Muscle layer of duodenum (tissue), 2 donors: ENCODE measurements around the gene ENDOD1.

Source experiments
- H3K27ac ChIP-seq: one replicate; pipeline ENCODE4 v1.7.0; 2013; ENCODE audit warnings: mild to moderate bottlenecking, low read length
- H3K27me3 ChIP-seq: one replicate; pipeline ENCODE4 v1.7.0; 2013; ENCODE audit warnings: low read depth, mild to moderate bottlenecking, control low read depth, low read length
- H3K36me3 ChIP-seq, 2 donors: one replicate each; pipeline ENCODE4 v1.7.0; 2013; ENCODE audit warnings: low read length in 2 of 2, control low read depth in 1 of 2, mild to moderate bottlenecking in 1 of 2; ENCODE audit not compliant: insufficient read depth in 2 of 2, control insufficient read depth in 1 of 2
- H3K4me1 ChIP-seq, 2 donors: one replicate each; pipeline ENCODE4 v1.7.0; 2013; ENCODE audit warnings: low read length in 2 of 2, mild to moderate bottlenecking in 2 of 2, control low read depth in 1 of 2, moderate library complexity in 1 of 2; ENCODE audit not compliant: insufficient read depth in 2 of 2, control insufficient read depth in 1 of 2
- H3K4me3 ChIP-seq, 2 donors: one replicate each; pipeline ENCODE4 v1.7.0; 2013; ENCODE audit warnings: low read length in 2 of 2, low read depth in 1 of 2, mild to moderate bottlenecking in 1 of 2
- H3K9me3 ChIP-seq, 2 donors: one replicate each; pipeline ENCODE4 v1.7.0; 2013; ENCODE audit warnings: low read length in 2 of 2, control low read depth in 1 of 2, mild to moderate bottlenecking in 1 of 2; ENCODE audit not compliant: control insufficient read depth in 1 of 2
- donor health status: healthy.

Gene ENDOD1

DNA sequence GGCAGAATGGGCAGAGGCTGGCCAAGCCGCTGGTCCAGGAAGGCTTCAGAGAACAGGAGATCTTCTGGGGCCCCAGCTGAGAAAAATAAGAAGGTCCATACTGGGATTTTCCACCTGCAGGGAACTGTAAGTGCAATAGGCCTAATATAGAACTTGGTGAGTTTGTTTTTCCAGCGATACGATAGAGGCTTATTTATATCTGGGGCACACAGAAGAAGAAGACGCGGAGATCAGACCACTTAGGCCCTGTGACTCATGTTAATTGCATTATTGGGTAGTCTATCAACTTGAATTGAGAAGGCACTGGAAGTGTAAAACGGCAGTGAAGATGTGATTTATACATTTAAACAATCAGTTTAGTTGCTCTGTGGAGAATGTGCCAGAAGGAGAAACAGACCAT, 30.6 kb upstream of the ENDOD1 start:
- H3K4me1 ChIP-seq, result no peaks in the 10 kb centered on the region
- H3K4me3 ChIP-seq, result no peak overlapping the region
- H3K27me3 ChIP-seq, result no peaks in the 10 kb centered on the region
- H3K36me3 ChIP-seq, result no peaks in the 10 kb centered on the region
- H3K9me3 ChIP-seq, result no peaks in the 10 kb centered on the region
- H3K27ac ChIP-seq, result no peak overlapping the region

DNA sequence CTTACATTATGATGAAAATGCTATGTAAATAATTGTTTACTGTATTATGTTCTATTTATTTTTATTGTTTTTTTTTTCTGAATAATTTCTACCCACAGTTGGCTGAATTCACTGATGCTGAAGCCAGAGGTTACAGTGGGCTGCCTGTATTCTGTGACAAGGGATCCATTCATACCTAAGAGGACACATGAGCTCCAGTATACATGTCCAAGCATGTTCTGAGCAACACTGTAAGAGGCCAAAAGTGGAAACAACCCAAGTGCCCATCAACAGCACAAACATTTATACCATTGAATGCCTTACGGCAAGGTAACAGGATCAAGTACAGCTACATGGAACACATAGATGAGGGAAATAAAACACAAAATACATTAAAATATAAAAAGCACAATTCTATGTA, 24.3 kb upstream of the ENDOD1 start:
- Histone ChIP-seq H3K9me3 (no peaks in the 10 kb centered on the region), H3K27ac (no peak overlapping the region), H3K4me3 (no peak overlapping the region), H3K4me1 (peaks cover 10 to 18% of the 10 kb centered on the region in 2 donors), H3K36me3 (no peaks in the 10 kb centered on the region), H3K27me3 (no peaks in the 10 kb centered on the region)

DNA sequence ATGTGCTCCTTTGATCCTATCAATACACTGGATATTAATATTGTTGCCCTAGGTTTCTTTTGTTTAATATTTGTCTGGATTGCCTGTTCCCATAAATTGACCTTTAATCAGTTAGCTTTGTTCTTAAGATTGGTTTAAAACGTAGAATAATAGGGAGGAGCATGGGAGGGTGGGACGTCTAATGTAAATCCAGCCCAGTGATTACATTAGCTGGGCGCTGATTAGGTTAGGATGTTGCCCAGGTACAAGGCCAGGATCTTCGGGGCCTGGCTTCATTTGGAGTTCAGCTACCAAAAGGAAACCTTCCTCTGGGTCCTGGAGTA, 23.0 kb upstream of the ENDOD1 start, which contains the start of gene SRSF8:
Gene SRSF8, plus strand, starts transcription at position 204 of the 323 bp plus-strand sequence. CDS start 308 bp downstream, outside the sequence.
- H3K4me1 ChIP-seq, result peaks cover 10 to 18% of the 10 kb centered on the region in 2 donors
- peak within 1 kb of the TSS; percentile 99 for H3K27ac ChIP-seq
- no peaks in the 10 kb centered on the region for H3K9me3 ChIP-seq
- no peaks in the 10 kb centered on the region for H3K27me3 ChIP-seq
- H3K36me3 ChIP-seq, result no peaks in the 10 kb centered on the region
- peak within 1 kb of the TSS; percentile 85 to 99 for H3K4me3 ChIP-seq

- Histone ChIP-seq H3K27me3 (no peaks in the 10 kb centered on the region), H3K27ac (peak overlapping the region; percentile 99)
Measured at GRCh38 chr11:95067039-95067840, 22.4 kb upstream of the ENDOD1 start.

GRCh38 chr11:95067841-95068219, 21.8 kb upstream of the ENDOD1 start:
- no peaks in the 10 kb centered on the region for H3K27me3 ChIP-seq
- peak overlapping the region; percentile 99 for H3K27ac ChIP-seq
- H3K36me3 ChIP-seq, result no peaks in the 10 kb centered on the region
- H3K9me3 ChIP-seq, result no peaks in the 10 kb centered on the region
- H3K4me3 ChIP-seq, result peak overlapping the region; percentile 85 to 99
- H3K4me1 ChIP-seq, result peaks cover 10 to 18% of the 10 kb centered on the region in 2 donors

More at GRCh38 chr11:95067039-95067840, 22.4 kb upstream of the ENDOD1 start:
- no peaks in the 10 kb centered on the region for H3K36me3 ChIP-seq
- peak overlapping the region; percentile 85 to 99 for H3K4me3 ChIP-seq
- H3K9me3 ChIP-seq, result no peaks in the 10 kb centered on the region
- H3K4me1 ChIP-seq, result peaks cover 10 to 18% of the 10 kb centered on the region in 2 donors

DNA sequence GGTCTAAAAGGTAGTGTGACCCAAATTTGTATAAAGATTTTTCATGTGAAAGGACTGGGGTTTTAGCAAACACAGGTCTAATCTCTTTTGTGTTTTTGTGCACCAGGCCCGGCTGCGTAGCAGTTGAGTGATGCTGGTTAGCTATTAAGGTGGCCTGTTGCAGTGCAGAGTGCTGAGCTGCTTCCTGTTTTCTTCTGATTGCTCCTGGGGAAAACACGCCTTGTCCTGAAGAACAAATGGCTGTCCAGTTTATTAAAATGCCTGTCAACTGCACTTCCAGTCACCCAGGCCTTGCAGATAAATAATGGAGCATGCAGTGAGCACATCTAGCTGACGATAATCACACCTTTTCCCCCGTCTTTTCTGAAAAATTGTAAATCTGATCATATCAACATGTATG, 21.1 kb upstream of the ENDOD1 start:
- Histone ChIP-seq H3K4me3 (peak overlapping the region; percentile 85 to 99), H3K4me1 (peaks cover 10 to 18% of the 10 kb centered on the region in 2 donors), H3K27ac (peak overlapping the region; percentile 99)

DNA sequence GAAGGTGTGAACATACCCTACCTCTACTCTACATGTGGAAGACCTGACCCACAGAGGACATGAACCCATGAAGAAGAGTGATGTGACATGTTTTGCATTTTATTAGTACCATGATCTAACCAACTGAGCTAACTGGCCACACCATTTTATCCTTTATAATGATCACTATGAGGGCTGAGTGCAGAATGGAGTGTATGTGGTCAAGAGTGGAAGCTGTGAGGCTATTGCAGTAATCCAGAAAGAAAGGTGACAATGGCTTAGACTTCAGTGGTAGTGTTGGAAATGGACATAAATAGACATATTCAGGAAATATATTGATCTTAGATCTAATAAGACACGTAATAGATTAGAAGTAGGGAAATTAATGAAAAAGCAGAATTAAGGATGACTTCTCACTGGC, 19.2 kb upstream of the ENDOD1 start:
- Histone ChIP-seq H3K36me3 (no peaks in the 10 kb centered on the region), H3K27me3 (no peaks in the 10 kb centered on the region), H3K4me3 (no peak overlapping the region), H3K27ac (no peak overlapping the region), H3K4me1 (peaks cover 10 to 21% of the 10 kb centered on the region in 2 donors), H3K9me3 (no peaks in the 10 kb centered on the region)

More for the DNA sequence above, 21.1 kb upstream of the ENDOD1 start:
- Histone ChIP-seq H3K9me3 (no peaks in the 10 kb centered on the region), H3K27me3 (no peaks in the 10 kb centered on the region), H3K36me3 (no peaks in the 10 kb centered on the region)

DNA sequence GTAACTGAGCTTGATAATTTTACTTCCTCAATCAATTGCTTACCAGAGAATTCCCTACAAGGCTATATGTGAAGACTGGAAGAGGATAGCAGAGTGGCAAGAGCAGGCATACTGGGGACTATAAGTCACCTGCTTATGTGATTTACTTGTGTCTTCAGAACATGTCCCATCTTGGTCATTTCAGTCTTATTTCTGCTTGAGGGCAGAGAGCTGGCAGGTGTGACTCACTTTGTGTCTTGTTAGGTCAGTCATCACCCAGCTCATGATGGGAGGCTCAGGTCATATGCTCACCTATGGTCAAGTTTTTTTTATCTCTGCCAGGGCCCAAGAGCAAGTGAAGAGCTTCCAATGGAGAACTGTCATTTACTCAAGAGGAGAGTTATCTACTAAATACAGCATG, 16.7 kb upstream of the ENDOD1 start:
- Histone ChIP-seq H3K27ac (no peak overlapping the region), H3K9me3 (no peaks in the 10 kb centered on the region), H3K4me1 (peaks cover 6 to 25% of the 10 kb centered on the region in 2 donors), H3K36me3 (no peaks in the 10 kb centered on the region), H3K27me3 (no peaks in the 10 kb centered on the region), H3K4me3 (no peak overlapping the region)

- H3K9me3 ChIP-seq, result no peaks in the 10 kb centered on the region
- H3K27me3 ChIP-seq, result no peaks in the 10 kb centered on the region
- H3K4me1 ChIP-seq, result peaks cover 0 to 10% of the 10 kb centered on the region in 2 donors
- no peaks in the 10 kb centered on the region for H3K36me3 ChIP-seq
- no peak overlapping the region for H3K27ac ChIP-seq
- peak overlapping the region in 1 of 2 donors; percentile 24 for H3K4me3 ChIP-seq
Measured at GRCh38 chr11:95074792-95075563, 14.7 kb upstream of the ENDOD1 start.

DNA sequence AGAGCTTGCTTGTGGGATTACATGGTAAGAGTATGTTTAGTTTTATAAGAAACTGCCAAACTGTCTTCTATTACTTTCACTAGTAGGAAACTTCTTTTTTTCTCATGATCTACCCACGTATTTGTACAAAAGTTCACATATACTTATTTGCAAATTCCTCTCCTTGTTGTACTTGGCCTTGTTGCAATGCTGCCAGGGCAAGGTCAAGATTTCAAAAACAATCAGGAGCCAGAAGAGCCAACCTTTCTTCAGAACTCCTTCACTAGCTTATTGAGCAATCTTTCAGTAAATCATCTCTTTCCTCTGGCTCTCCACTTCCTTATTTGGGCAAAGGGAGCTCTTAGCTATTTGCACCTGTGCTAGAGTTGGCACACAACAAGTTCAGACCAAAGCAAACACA, 13.2 kb upstream of the ENDOD1 start:
- no peaks in the 10 kb centered on the region for H3K9me3 ChIP-seq
- no peak overlapping the region for H3K4me3 ChIP-seq
- H3K4me1 ChIP-seq, result peaks cover 0 to 7% of the 10 kb centered on the region in 2 donors
- H3K27me3 ChIP-seq, result no peaks in the 10 kb centered on the region
- H3K27ac ChIP-seq, result no peak overlapping the region
- no peaks in the 10 kb centered on the region for H3K36me3 ChIP-seq

DNA sequence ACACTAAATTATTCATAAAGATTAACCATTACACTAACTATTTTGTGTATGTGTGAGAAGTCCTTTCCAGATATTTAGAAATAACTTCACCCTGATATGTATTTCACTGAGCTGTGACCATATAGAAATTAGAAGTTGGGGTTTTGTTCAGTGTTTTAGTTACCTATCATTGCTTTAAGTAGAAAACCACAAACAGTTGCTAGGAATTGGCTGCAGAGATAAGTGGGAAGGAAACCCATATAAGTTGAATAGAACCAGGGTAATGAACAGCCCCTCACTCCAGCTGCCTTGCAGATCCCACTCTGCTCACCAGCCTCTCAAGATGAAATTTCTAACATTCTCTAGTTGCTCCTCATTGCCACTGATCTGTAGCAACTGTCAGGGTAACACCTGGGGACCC, 12.7 kb upstream of the ENDOD1 start:
- Histone ChIP-seq H3K4me3 (no peak overlapping the region), H3K9me3 (no peaks in the 10 kb centered on the region), H3K27ac (no peak overlapping the region), H3K27me3 (no peaks in the 10 kb centered on the region), H3K4me1 (peaks cover 0 to 7% of the 10 kb centered on the region in 2 donors), H3K36me3 (no peaks in the 10 kb centered on the region)
